SIG-M5 (cell line): ENCODE measurements around the gene EXOC2.

Experiments used
- DNase-seq: peaks from one replicate; lab custom pipeline; 2025; lab: John Stamatoyannopoulos, UW

The EXOC2 gene

DNA sequence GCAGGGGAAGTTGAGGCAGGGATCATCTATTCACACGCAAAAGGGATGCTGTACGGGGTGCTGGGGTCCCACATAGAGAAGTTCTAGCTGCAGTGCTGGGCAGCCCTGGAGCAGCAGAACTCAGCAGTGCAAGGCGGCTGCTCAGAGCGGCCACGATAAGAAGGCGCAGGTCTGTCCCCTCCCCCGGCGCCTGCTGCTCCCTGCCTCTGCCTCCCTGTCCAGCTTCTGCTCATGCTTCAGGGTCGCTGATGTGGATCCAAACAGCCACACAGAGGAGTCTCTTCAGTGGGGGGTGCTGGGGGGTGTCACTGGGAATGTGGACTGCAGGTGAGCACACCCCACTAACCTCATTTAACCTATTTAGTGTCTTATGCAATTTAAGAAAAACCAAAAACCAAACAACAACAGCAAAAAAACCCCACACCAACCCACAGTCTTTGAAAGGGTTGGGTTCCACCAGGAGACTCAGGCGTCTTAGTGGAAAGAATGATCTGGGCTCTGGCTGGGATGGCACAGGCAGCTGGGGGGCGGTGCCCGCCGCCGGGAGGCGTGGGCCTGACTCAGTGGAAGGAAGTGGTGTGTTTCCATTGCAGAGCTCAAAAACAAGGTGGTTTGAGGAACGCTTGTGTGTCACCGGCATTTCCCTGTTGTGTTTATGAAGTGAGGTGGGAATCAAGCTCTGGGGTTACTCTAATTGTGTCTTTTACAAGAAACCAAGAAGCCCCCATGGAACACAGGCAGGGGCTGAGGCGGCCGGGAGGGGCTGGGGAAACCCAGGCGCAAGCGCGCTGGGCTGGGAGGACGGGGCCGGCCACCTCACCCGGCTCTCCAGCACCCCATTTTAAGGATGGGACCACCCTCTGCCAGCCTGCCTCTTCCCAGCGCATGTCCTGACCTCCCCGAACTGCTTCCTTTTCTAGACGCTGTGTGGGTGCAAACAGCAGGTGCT is 246.2 kb downstream of the EXOC2 start:
- DNase-seq: no peak

- DNase-seq: no peak
Measured at GRCh38 chr6:445571-446417, 247.1 kb downstream of the EXOC2 start.

GRCh38 chr6:444653-445275 is 248.2 kb downstream of the EXOC2 start:
- no peak for DNase-seq

DNA sequence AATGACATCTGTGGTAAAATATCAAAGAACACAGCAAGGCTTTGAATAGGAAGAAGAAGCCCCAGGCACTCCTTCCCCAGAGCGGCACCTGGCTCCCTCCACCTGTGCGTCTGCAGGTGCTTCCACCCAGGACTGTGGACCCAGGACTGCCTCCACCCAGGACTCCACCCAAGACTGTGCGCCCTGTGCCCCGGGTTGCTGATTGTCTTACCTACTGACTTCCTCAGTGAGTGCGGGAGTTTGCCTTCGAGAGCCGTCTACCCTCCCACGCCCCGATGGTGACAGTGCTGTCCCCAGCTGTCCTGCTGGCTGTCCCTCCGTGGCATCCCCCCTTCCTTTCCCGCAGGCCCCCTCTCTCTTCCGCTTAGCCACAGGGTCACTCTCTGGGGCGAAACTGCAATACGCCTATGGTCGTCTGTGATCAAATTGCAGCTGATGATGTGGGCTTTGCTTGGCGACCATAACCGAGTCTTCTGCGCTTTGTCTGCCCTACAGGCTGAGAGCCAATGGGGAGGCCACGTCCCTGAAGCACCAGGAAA is 249.2 kb downstream of the EXOC2 start:
- DNase-seq: no peak

GRCh38 chr6:441126-441920 is 251.6 kb downstream of the EXOC2 start:
- DNase-seq: no peak

DNA sequence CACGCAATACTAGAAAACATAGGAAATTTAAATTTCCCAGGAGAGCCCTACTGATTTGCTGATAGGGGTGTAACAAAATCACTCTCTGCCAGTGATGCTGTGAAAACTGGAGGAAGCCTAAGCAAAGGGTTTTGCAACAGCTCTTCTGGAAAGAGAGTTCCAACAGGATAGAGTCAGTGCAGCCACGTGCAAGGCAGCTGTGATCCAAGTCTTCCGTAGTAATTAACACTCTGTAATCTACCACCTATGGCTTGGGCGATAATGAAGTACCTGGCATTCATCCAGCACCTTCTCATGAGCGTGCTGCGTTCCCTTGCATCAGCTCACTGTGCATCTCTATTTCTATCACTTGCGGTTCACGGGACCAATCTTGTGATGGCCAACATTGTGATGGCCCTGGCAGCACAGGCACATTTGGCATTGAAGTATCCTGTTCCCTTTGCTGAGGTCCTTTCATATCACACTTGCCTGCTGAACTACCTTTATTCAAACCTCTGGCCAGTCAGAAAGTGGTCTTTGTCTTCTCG is 253.2 kb downstream of the EXOC2 start:
- no peak for DNase-seq

- no peak for DNase-seq
Measured at GRCh38 chr6:438634-439170, 254.2 kb downstream of the EXOC2 start.

- DNase-seq: no peak
Measured at GRCh38 chr6:437037-437392, 255.9 kb downstream of the EXOC2 start.

GRCh38 chr6:436308-437036 is 256.5 kb downstream of the EXOC2 start:
- DNase-seq: no peak

DNA sequence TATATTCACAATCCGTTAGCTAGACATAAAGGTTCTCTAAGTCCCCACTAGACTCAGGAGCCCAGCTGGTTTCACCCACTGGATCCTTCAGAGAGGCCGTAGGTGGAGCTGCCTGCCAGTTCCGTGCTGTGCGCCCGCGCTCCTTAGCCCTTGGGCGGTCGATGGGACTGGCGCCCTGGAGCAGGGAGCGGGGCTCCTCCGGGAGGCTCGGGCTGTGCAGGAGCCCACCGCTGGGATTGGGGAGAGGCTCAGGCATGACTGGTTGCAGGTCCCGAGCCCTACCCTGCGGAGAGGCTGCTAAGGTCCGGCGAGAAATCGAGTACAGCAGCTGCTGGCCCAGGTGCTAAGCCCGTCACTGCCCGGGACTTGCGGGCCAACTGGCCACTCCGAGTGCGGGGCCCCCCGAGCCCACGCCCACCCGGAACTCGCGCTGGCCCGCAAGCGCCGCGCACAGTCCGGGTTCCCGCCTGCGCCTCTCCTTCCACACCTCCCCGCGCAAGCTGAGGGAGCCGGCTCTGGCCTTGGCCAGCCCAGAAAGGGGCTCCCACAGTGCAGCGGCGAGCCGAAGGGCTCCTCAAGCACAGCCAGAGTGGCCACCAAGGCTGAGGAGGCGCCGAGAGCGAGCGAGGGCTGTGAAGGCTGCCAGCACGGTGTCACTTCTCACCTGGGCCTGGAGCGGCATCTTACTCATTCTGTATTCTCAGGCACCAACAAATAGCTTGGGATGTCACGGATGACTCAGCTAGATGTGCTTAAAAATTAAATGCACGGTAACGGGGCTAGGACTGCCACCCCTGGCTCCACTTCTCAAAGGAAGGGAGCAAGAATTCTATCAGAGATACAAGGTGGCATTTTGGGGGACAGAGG is 257.3 kb downstream of the EXOC2 start:
- no peak for DNase-seq
